HL-60 (cell line): ENCODE results near the gene HOXC5.

Experiments
- POLR2AphosphoS5 ChIP-seq: IDR thresholded peaks from 2 replicates; pipeline ENCODE4 v1.6.1; 2012; ENCODE audit warnings: low read depth
- SPI1 ChIP-seq: IDR thresholded peaks from 2 replicates; pipeline ENCODE4 v1.6.1; 2012; ENCODE audit warnings: low read depth, mild to moderate bottlenecking, borderline replicate concordance
- TF ChIP-seq, protein P1 (sequence below): IDR thresholded peaks from one replicate; pipeline ENCODE4 v1.5.1; 2011; ENCODE audit warnings: low read length, control low read depth, inconsistent platforms; ENCODE audit not compliant: insufficient read depth
- TF ChIP-seq, protein P2 (sequence below): IDR thresholded peaks from 2 replicates; pipeline ENCODE4 v1.6.1; 2012; ENCODE audit warnings: low read depth; ENCODE audit not compliant: insufficient replicate concordance

DNA sequence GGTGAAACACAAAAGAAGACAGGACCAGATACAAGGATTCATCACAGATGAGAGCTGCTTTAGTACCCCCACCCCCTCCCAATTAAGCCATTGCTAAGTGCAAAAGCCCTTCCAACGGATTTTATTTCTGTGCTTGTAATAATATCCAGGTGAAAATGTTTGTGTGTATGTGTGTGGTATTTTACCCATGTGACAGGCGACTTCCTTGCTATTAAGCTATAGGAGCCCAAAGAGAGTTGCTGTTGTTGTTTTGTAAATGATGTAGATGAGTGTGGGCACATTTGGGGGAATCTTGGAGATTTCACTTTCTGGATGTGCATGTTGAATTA is 17.6 kb downstream of the HOXC5 start:
- TF ChIP-seq, protein P1, sequence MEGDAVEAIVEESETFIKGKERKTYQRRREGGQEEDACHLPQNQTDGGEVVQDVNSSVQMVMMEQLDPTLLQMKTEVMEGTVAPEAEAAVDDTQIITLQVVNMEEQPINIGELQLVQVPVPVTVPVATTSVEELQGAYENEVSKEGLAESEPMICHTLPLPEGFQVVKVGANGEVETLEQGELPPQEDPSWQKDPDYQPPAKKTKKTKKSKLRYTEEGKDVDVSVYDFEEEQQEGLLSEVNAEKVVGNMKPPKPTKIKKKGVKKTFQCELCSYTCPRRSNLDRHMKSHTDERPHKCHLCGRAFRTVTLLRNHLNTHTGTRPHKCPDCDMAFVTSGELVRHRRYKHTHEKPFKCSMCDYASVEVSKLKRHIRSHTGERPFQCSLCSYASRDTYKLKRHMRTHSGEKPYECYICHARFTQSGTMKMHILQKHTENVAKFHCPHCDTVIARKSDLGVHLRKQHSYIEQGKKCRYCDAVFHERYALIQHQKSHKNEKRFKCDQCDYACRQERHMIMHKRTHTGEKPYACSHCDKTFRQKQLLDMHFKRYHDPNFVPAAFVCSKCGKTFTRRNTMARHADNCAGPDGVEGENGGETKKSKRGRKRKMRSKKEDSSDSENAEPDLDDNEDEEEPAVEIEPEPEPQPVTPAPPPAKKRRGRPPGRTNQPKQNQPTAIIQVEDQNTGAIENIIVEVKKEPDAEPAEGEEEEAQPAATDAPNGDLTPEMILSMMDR, result no peak
- no peak for TF ChIP-seq POLR2AphosphoS5
- TF ChIP-seq, protein P2, sequence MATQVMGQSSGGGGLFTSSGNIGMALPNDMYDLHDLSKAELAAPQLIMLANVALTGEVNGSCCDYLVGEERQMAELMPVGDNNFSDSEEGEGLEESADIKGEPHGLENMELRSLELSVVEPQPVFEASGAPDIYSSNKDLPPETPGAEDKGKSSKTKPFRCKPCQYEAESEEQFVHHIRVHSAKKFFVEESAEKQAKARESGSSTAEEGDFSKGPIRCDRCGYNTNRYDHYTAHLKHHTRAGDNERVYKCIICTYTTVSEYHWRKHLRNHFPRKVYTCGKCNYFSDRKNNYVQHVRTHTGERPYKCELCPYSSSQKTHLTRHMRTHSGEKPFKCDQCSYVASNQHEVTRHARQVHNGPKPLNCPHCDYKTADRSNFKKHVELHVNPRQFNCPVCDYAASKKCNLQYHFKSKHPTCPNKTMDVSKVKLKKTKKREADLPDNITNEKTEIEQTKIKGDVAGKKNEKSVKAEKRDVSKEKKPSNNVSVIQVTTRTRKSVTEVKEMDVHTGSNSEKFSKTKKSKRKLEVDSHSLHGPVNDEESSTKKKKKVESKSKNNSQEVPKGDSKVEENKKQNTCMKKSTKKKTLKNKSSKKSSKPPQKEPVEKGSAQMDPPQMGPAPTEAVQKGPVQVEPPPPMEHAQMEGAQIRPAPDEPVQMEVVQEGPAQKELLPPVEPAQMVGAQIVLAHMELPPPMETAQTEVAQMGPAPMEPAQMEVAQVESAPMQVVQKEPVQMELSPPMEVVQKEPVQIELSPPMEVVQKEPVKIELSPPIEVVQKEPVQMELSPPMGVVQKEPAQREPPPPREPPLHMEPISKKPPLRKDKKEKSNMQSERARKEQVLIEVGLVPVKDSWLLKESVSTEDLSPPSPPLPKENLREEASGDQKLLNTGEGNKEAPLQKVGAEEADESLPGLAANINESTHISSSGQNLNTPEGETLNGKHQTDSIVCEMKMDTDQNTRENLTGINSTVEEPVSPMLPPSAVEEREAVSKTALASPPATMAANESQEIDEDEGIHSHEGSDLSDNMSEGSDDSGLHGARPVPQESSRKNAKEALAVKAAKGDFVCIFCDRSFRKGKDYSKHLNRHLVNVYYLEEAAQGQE, result no peak
- TF ChIP-seq SPI1, result no peak
